SU-DHL-6 (cell line): ENCODE results near the gene SEC14L5.

Source experiments
- H2AFZ ChIP-seq: fragments of 200-600 bp; sonication (generic); 2 replicates; pipeline ENCODE4 v1.6.1; 2014; ENCODE audit warnings: low read depth, mild to moderate bottlenecking, moderate library complexity, mixed read lengths, antibody characterized with exemption, low read length; ENCODE audit not compliant: severe bottlenecking
- H3F3A ChIP-seq: fragments of 200-600 bp; shearing (Covaris generic); 2 replicates; pipeline ENCODE4 v1.6.0; 2016; ENCODE audit warnings: antibody characterized with exemption, mild to moderate bottlenecking; ENCODE audit not compliant: insufficient read depth
- H3K27ac ChIP-seq: fragments of 200-600 bp; sonication (generic); 2 replicates; pipeline ENCODE4 v1.5.1; 2016; ENCODE audit warnings: low read depth, mild to moderate bottlenecking, low read length, moderate library complexity, mixed read lengths
- H3K27me3 ChIP-seq: fragments of 200-600 bp; sonication (generic), shearing (Covaris generic); 2 replicates; pipeline ENCODE4 v1.6.0; 2014; ENCODE audit warnings: mild to moderate bottlenecking, low read length
- H3K36me3 ChIP-seq: fragments of 200-600 bp; sonication (generic); 2 replicates; pipeline ENCODE4 v1.6.1; 2014; ENCODE audit warnings: mild to moderate bottlenecking, low read length, mixed read lengths
- H3K4me2 ChIP-seq: fragments of 300-600, 200-600 bp; shearing (Covaris generic), sonication (generic); 2 replicates; pipeline ENCODE4 v1.6.0; 2014; ENCODE audit warnings: low read length, low read depth, mild to moderate bottlenecking; ENCODE audit not compliant: poor library complexity, severe bottlenecking
- H3K4me3 ChIP-seq: fragments of 200-600 bp; sonication (generic); 2 replicates; pipeline ENCODE4 v1.5.1; 2014; ENCODE audit warnings: antibody characterized with exemption, low read length, mild to moderate bottlenecking, mixed read lengths; ENCODE audit not compliant: insufficient read depth, poor library complexity, severe bottlenecking
- H3K79me2 ChIP-seq: fragments of 200-600 bp; sonication (generic); 2 replicates; pipeline ENCODE4 v1.6.1; 2014; ENCODE audit warnings: mild to moderate bottlenecking, low read length, moderate library complexity; ENCODE audit not compliant: insufficient read depth
- H3K9ac ChIP-seq: fragments of 200-600 bp; sonication (generic); 2 replicates; pipeline ENCODE4 v1.7.0; 2014; ENCODE audit warnings: mild to moderate bottlenecking, low read length
- H3K9me2 ChIP-seq: fragments of 200-600 bp; sonication (generic); replicated peaks from 2 replicates; pipeline ENCODE4 v1.6.1; 2014; ENCODE audit warnings: low read length; ENCODE audit not compliant: insufficient read depth
- H3K9me3 ChIP-seq: fragments of 200-600 bp; sonication (generic); 2 replicates; pipeline ENCODE4 v1.6.1; 2014; ENCODE audit warnings: low read length, mixed read lengths; ENCODE audit not compliant: insufficient read depth
- H4K20me1 ChIP-seq: fragments of 200-600 bp; sonication (generic); 2 replicates; pipeline ENCODE4 v1.6.1; 2014; ENCODE audit warnings: low read depth, mild to moderate bottlenecking, antibody characterized with exemption, low read length, moderate library complexity, mixed read lengths
- EZH2phosphoT487 ChIP-seq: fragments of 200-600 bp; sonication (generic), shearing (Covaris generic); conservative IDR thresholded peaks from 2 replicates; pipeline ENCODE4 v1.6.1; 2018; ENCODE audit warnings: mild to moderate bottlenecking, antibody characterized with exemption, low read length, moderate library complexity, mixed read lengths
- TF ChIP-seq, protein P1 (sequence below): fragments of 200-600 bp; sonication (generic); IDR thresholded peaks from one replicate; pipeline ENCODE4 v1.5.1; 2017; ENCODE audit warnings: antibody characterized with exemption, mild to moderate bottlenecking, low read length, moderate library complexity; ENCODE audit not compliant: insufficient read depth, poor library complexity, severe bottlenecking

The SEC14L5 gene

DNA sequence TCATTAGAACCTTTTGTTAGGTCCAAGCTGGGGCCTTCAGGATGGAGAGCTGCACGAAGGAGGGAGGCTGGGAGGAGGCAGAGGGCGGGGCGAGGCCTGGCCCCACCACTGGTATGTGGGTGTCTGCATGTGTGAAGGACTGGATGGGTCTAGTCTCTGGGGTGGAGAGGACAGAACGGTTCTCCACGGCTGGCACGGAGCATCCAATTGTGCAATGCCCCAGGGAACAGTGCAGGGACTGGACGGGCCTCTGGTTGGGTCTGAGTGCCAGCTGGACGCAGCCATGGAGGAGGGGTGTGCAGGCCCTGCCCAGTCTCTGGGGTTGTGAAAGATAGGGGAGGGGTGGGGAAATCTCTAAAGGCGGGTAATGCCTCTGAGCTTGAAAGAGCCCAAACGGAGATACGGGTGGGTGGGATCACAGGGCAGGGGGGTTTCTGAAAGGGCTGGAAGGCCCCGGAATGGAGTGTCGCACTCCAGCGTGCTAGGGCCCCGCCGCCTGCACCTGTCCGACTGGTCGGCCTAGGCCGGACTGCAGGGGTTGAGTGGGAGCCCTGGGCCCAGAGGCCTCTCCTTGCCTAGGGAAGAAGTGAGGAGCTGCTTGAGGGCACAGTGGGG lies 22.8 kb upstream of the SEC14L5 start:
- no peaks in the 10 kb centered on the region for H4K20me1 ChIP-seq
- TF ChIP-seq, protein P1, sequence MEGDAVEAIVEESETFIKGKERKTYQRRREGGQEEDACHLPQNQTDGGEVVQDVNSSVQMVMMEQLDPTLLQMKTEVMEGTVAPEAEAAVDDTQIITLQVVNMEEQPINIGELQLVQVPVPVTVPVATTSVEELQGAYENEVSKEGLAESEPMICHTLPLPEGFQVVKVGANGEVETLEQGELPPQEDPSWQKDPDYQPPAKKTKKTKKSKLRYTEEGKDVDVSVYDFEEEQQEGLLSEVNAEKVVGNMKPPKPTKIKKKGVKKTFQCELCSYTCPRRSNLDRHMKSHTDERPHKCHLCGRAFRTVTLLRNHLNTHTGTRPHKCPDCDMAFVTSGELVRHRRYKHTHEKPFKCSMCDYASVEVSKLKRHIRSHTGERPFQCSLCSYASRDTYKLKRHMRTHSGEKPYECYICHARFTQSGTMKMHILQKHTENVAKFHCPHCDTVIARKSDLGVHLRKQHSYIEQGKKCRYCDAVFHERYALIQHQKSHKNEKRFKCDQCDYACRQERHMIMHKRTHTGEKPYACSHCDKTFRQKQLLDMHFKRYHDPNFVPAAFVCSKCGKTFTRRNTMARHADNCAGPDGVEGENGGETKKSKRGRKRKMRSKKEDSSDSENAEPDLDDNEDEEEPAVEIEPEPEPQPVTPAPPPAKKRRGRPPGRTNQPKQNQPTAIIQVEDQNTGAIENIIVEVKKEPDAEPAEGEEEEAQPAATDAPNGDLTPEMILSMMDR = no peak
- no peak for TF ChIP-seq EZH2phosphoT487
- no peak overlapping the region for H3K4me2 ChIP-seq
- H3K4me3 ChIP-seq = no peak overlapping the region
- H3K9ac ChIP-seq = no peak overlapping the region
- no peaks in the 10 kb centered on the region for H3K36me3 ChIP-seq
- no peaks in the 10 kb centered on the region for H3K9me3 ChIP-seq
- no peak overlapping the region for H2AFZ ChIP-seq
- no peaks in the 10 kb centered on the region for H3F3A ChIP-seq
- H3K79me2 ChIP-seq = no peaks in the 10 kb centered on the region
- H3K9me2 ChIP-seq = no peaks in the 10 kb centered on the region
- H3K27me3 ChIP-seq = no peaks in the 10 kb centered on the region
- no peak overlapping the region for H3K27ac ChIP-seq

DNA sequence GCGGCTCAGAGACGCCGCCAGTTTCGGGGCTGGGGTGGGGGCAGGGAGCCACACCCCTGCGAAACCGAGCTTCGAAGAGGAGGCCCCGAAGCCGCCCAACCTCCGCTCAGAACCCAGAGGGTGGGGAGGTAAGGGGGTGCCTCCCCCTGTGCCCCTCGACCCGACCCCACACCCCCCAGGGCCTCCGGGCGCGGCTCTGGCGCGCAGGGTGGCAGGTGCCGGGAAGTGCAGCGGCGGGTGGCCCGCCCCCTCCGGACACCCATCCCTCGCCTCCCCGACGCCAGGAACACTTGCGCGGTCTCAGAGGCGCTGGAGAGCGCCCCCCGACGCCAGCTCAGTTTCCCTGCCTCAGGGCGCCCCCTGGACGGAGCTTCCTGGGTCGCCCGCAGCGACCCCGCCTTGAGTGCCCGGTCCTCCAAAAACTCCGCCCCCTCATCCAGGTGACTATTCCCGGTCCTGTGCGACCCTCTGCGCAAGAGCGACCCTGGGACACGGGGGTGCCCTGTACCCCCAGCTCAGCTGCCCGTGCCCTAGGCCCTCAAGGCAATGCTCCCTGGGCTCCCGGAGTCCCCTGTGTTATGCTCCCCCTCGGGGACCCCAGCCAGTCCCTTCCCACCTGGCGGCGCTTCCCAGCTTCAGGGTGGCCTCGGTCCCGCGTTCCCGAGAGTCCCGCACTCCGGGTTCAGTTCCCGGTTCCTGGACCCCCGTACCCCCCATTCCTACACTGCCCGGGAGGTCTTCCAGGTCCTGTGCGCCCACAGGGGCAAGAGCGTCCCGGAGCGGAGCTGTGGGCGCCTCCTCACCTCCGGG lies 21.7 kb upstream of the SEC14L5 start:
- Histone ChIP-seq H3K9ac (no peak overlapping the region), H3K4me3 (peak overlapping the region; percentile 14), H3K27ac (no peak overlapping the region), H2AFZ (no peak overlapping the region), H3K9me3 (no peaks in the 10 kb centered on the region), H3F3A (no peaks in the 10 kb centered on the region), H3K36me3 (no peaks in the 10 kb centered on the region), H3K4me2 (peak overlapping the region; percentile 50), H3K79me2 (no peaks in the 10 kb centered on the region), H4K20me1 (no peaks in the 10 kb centered on the region), H3K9me2 (no peaks in the 10 kb centered on the region), H3K27me3 (no peaks in the 10 kb centered on the region)
- TF ChIP-seq, protein P1 = no peak
- TF ChIP-seq EZH2phosphoT487 = no peak

DNA sequence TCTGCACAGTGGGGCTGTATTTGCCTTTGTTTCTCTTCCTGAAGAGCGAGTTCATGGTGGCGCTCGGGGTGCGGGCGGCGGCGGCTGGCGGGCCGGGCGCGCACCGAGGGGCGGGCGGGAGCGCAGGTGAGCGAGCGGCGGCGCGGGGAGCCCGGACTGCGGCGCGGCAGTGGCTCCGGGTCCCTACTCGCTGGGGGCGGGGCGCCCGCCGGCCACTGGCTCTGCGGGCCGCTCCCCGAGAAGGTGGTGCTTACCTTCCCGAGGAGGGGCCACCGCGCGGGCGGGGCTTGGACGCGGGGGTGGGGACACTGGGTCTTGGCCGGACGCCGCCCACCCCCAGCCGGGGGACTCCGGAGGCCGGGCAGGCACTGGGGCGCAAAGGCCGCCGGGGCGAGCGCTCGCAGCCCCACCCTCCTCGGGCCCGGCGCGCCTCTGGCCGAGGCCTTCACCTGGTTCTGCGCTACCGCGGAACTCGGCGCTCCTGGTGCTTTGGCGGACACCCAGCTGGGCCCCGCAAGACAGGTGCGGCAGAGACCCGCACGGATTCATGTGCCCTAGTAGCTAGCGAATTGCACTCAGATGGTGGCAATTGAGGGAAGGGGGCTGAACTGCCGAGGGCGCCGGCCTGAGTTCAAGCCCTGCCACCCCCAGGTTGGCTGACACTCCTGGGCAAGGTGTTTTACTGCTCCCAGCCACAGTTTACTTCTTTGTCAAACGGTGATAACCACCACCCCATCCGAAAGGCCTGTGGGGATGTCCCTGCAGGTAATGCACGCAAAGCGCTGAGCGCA lies 20.9 kb upstream of the SEC14L5 start, which contains the start of gene PPL:
Gene PPL, minus strand, starts transcription at position 158 of the 791 bp plus-strand sequence. Its CDS starts 103 bp downstream, at position 55.
- H2AFZ ChIP-seq = no peak within 1 kb of the TSS
- no peaks in the 10 kb centered on the region for H3K9me3 ChIP-seq
- H3K4me3 ChIP-seq = peak within 1 kb of the TSS; percentile 14
- no peaks in the 10 kb centered on the region for H4K20me1 ChIP-seq
- H3K9me2 ChIP-seq = no peaks in the 10 kb centered on the region
- no peaks in the 10 kb centered on the region for H3F3A ChIP-seq
- peak within 1 kb of the TSS; percentile 50 for H3K4me2 ChIP-seq
- no peak within 1 kb of the TSS for H3K9ac ChIP-seq
- H3K27me3 ChIP-seq = no peaks in the 10 kb centered on the region
- H3K79me2 ChIP-seq = no peaks in the 10 kb centered on the region
- no peak within 1 kb of the TSS for H3K27ac ChIP-seq
- TF ChIP-seq, protein P1 = no peak
- no peak for TF ChIP-seq EZH2phosphoT487
- H3K36me3 ChIP-seq = no peaks in the 10 kb centered on the region
